Upper lobe of left lung (tissue), 4 donors: ENCODE measurements around the gene MBIP.

Experiments used
- EP300 ChIP-seq, 4 donors: sonication (generic); formaldehyde crosslinking; IDR thresholded peaks; one replicate each; pipeline ENCODE4 v1.5.1; 2017; ENCODE audit warnings: antibody characterized with exemption in 4 of 4, control low read depth in 2 of 4
- POLR2A ChIP-seq, 4 donors: fragments of 450-650 bp; IDR thresholded peaks; one replicate each; pipeline ENCODE4 v1.5.1; 2016 to 2017; ENCODE audit warnings: antibody characterized with exemption in 4 of 4, mild to moderate bottlenecking in 2 of 4
- POLR2AphosphoS5 ChIP-seq, 2 donors: sonication (generic); formaldehyde crosslinking; IDR thresholded peaks; one replicate each; pipeline ENCODE4 v1.5.1; 2017; ENCODE audit warnings: antibody characterized with exemption in 2 of 2
- TF ChIP-seq, protein P1 (sequence below), 6 experiments: fragments of 450-650 bp in 4 of 6; fragments of 200-600 bp in 2 of 6; sonication (generic) in 2 of 6; IDR thresholded peaks; one replicate each; pipeline ENCODE4 v1.5.1; 2016 to 2019; ENCODE audit warnings: antibody characterized with exemption in 6 of 6

DNA sequence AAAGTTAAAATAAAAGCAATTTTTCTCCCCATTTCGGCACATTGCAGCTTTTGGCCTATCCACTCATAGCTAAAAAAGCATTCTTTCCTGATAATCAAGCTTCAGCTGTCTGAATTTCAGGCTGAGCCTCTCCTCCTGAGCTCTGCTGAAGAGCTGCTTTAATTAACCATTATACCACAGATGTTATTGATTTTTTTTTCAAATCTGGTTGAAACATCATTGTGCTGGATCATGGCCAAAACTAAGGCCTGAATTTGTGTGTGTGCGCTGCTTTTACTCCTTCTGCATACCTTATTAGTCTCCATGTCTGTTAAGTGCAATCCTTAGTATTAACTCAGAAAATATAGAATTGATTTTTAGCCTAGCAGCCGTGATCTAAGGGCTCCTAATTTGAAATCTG, 52.3 kb downstream of the MBIP start:
- TF ChIP-seq, protein P1, sequence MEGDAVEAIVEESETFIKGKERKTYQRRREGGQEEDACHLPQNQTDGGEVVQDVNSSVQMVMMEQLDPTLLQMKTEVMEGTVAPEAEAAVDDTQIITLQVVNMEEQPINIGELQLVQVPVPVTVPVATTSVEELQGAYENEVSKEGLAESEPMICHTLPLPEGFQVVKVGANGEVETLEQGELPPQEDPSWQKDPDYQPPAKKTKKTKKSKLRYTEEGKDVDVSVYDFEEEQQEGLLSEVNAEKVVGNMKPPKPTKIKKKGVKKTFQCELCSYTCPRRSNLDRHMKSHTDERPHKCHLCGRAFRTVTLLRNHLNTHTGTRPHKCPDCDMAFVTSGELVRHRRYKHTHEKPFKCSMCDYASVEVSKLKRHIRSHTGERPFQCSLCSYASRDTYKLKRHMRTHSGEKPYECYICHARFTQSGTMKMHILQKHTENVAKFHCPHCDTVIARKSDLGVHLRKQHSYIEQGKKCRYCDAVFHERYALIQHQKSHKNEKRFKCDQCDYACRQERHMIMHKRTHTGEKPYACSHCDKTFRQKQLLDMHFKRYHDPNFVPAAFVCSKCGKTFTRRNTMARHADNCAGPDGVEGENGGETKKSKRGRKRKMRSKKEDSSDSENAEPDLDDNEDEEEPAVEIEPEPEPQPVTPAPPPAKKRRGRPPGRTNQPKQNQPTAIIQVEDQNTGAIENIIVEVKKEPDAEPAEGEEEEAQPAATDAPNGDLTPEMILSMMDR (IDR thresholded peaks at IDR 0.05) = no peak
- TF ChIP-seq EP300 (IDR thresholded peaks at IDR 0.05) (no peak), POLR2A (IDR thresholded peaks at IDR 0.05) (no peak), POLR2AphosphoS5 (IDR thresholded peaks at IDR 0.05) (no peak)
